ENCODE measurements around the gene SLC35F3.

SLC35F3 gene

DNA sequence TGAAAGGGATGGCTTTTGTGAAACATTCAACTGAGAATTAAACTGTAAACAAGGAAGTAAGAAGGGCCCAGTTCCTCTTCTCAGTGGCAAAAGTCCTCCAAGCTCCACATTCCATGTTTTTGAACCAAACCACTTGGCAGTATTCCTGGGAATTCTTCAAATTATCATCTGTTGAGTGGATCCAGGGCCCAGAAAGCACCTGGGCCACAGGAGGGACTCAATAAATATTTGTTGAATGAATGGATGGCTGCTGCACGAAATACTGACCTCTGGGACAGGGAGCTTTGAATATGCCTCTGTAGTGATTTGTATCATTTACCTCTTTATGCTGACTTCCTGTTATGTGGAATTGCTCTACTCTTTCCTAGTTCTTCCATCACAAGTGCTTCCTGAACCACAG lies 4.7 kb downstream of the SLC35F3 start:
- H3K9me3 ChIP-seq (ENCODE audit: control insufficient read depth in 2 of 2, low read length in 2 of 2), result no peaks in the 10 kb centered on the region
- H3K9ac ChIP-seq (ENCODE audit: low read depth in 1 of 2, low read length in 2 of 2), result no peak overlapping the region
- H3K4me3 ChIP-seq (ENCODE audit: low read length in 2 of 2), result no peak overlapping the region
- H3K27ac ChIP-seq (ENCODE audit: low read depth in 2 of 2, low read length in 2 of 2), result no peak overlapping the region
- H3K27me3 ChIP-seq (ENCODE audit: control insufficient read depth in 2 of 2, insufficient read depth in 2 of 2, low read length in 2 of 2), result peaks cover 4 to 7% of the 10 kb centered on the region in 2 donors
- no peaks in the 10 kb centered on the region for H3K4me1 ChIP-seq (ENCODE audit: control insufficient read depth in 2 of 2, insufficient read depth in 2 of 2, low read length in 2 of 2)
- H3K36me3 ChIP-seq (ENCODE audit: control insufficient read depth in 2 of 2, insufficient read depth in 2 of 2, low read length in 2 of 2), result no peaks in the 10 kb centered on the region

DNA sequence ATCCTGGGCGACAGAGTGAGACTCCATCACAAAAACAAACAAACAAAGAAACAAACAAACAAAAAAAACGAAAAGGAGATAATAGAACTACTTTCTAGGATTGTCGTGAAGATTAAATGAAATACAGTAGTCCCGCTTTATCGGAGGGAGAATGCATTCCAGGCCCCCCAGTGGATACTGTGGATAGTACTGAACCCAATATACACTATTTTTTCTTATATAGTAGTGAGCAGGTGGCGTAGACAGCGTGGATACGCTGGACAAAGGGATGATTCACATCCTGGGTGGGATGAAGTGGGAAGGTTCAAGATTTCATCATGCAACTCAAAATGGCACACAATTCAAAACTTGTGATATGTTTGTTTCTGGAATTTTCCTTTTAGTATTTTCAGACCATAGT lies 8.0 kb downstream of the SLC35F3 start:
- Histone ChIP-seq H3K27me3 (ENCODE audit: control insufficient read depth in 2 of 2, insufficient read depth in 2 of 2, low read length in 2 of 2) (no peaks in the 10 kb centered on the region), H3K4me3 (ENCODE audit: low read length in 2 of 2) (no peak overlapping the region), H3K9ac (ENCODE audit: low read depth in 1 of 2, low read length in 2 of 2) (no peak overlapping the region), H3K27ac (ENCODE audit: low read depth in 2 of 2, low read length in 2 of 2) (no peak overlapping the region), H3K36me3 (ENCODE audit: control insufficient read depth in 2 of 2, insufficient read depth in 2 of 2, low read length in 2 of 2) (no peaks in the 10 kb centered on the region), H3K4me1 (ENCODE audit: control insufficient read depth in 2 of 2, insufficient read depth in 2 of 2, low read length in 2 of 2) (no peaks in the 10 kb centered on the region), H3K9me3 (ENCODE audit: control insufficient read depth in 2 of 2, low read length in 2 of 2) (no peaks in the 10 kb centered on the region)

DNA sequence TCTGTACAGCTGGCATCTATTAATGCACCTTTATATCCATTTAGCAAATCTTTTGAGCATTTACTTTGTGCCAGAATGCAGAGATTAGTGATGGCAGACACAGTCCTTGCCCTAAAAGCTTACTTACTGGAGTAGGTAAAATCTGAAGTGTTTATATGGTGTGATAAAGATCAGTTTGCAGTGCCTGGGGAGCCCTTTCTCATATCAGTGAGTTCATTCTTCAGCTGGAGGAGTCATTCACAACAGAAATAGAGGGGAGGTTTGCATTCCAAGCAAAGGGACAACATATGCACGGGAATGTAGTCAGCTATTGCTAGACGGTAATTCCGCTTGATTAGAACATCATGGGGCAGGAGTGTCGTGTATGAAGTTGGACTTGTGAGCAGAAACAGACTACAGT lies 8.4 kb downstream of the SLC35F3 start:
- H3K27me3 ChIP-seq (ENCODE audit: control insufficient read depth in 2 of 2, insufficient read depth in 2 of 2, low read length in 2 of 2), result no peaks in the 10 kb centered on the region
- no peak overlapping the region for H3K4me3 ChIP-seq (ENCODE audit: low read length in 2 of 2)
- H3K27ac ChIP-seq (ENCODE audit: low read depth in 2 of 2, low read length in 2 of 2), result no peak overlapping the region
- no peaks in the 10 kb centered on the region for H3K36me3 ChIP-seq (ENCODE audit: control insufficient read depth in 2 of 2, insufficient read depth in 2 of 2, low read length in 2 of 2)
- no peaks in the 10 kb centered on the region for H3K9me3 ChIP-seq (ENCODE audit: control insufficient read depth in 2 of 2, low read length in 2 of 2)
- H3K9ac ChIP-seq (ENCODE audit: low read depth in 1 of 2, low read length in 2 of 2), result no peak overlapping the region
- no peaks in the 10 kb centered on the region for H3K4me1 ChIP-seq (ENCODE audit: control insufficient read depth in 2 of 2, insufficient read depth in 2 of 2, low read length in 2 of 2)

DNA sequence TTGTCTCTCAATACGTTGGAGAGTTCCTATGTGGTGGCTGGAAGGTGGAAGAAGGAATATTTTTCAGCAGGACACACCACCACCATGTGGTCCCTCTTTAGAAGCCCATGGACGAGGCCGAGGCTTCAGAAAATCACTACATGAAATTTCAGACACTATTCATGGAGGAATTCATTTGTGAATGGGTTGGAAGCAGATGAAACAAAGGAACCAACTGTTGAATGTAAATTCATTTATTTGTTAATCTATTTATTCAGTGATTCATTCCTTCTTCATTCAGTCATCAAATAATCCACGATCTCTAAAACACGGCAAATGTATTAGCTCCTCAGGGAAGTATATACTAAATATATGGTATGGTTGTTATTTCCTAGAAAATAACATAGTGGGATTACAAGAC lies 12.2 kb downstream of the SLC35F3 start:
- Histone ChIP-seq H3K4me3 (ENCODE audit: low read length in 2 of 2) (no peak overlapping the region), H3K9ac (ENCODE audit: low read depth in 1 of 2, low read length in 2 of 2) (no peak overlapping the region), H3K27ac (ENCODE audit: low read depth in 2 of 2, low read length in 2 of 2) (no peak overlapping the region), H3K27me3 (ENCODE audit: control insufficient read depth in 2 of 2, insufficient read depth in 2 of 2, low read length in 2 of 2) (no peaks in the 10 kb centered on the region), H3K36me3 (ENCODE audit: control insufficient read depth in 2 of 2, insufficient read depth in 2 of 2, low read length in 2 of 2) (no peaks in the 10 kb centered on the region), H3K4me1 (ENCODE audit: control insufficient read depth in 2 of 2, insufficient read depth in 2 of 2, low read length in 2 of 2) (no peaks in the 10 kb centered on the region), H3K9me3 (ENCODE audit: control insufficient read depth in 2 of 2, low read length in 2 of 2) (no peaks in the 10 kb centered on the region)

DNA sequence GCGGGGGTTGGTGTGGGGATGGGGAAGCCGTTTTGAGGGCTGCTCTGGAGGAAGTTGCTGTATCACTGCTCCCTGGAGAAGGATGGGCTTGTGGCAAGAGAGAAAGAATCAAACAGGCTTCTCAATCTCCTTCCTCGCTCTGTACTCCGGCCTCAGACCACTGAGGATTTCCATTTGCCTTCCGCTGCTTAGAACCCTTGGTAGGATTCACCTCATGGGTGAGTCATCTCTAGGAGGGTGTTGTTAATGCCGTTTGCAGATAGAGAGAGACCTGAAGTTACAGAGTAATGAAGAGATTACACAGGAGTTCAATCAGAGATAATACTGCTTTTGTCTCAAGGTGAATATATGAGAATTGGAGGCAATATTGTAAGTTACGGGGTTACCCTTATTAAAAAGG lies 15.3 kb downstream of the SLC35F3 start:
- H3K9ac ChIP-seq (ENCODE audit: low read depth in 1 of 2, low read length in 2 of 2), result no peak overlapping the region

DNA sequence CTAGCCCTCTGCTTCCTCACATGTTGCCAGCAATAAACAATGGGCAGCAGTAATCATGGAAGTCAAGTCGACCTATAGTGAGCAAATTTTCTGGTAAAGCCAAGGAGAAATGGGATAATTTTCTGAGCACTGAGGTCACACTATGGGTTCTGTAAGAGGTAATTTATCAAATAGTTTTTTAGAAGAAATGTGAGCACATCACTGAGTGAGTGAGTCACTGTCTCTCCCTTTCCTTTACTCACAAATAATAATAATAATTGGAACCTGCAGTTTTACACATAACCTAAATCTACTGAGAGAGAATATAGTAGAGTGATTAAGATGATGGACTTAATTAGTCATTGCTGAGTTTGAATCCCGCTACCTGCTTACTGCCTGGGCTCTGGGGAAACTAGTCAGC lies 23.6 kb downstream of the SLC35F3 start:
- H3K4me3 ChIP-seq (ENCODE audit: low read length in 2 of 2), result no peak overlapping the region
- no peak overlapping the region for H3K9ac ChIP-seq (ENCODE audit: low read depth in 1 of 2, low read length in 2 of 2)
- no peaks in the 10 kb centered on the region for H3K9me3 ChIP-seq (ENCODE audit: control insufficient read depth in 2 of 2, low read length in 2 of 2)
- H3K4me1 ChIP-seq (ENCODE audit: control insufficient read depth in 2 of 2, insufficient read depth in 2 of 2, low read length in 2 of 2), result no peaks in the 10 kb centered on the region
- no peaks in the 10 kb centered on the region for H3K27me3 ChIP-seq (ENCODE audit: control insufficient read depth in 2 of 2, insufficient read depth in 2 of 2, low read length in 2 of 2)
- no peaks in the 10 kb centered on the region for H3K36me3 ChIP-seq (ENCODE audit: control insufficient read depth in 2 of 2, insufficient read depth in 2 of 2, low read length in 2 of 2)
- H3K27ac ChIP-seq (ENCODE audit: low read depth in 2 of 2, low read length in 2 of 2), result no peak overlapping the region

More for the DNA sequence above, 15.3 kb downstream of the SLC35F3 start:
- no peak overlapping the region for H3K27ac ChIP-seq (ENCODE audit: low read depth in 2 of 2, low read length in 2 of 2)
- no peak overlapping the region for H3K4me3 ChIP-seq (ENCODE audit: low read length in 2 of 2)
- H3K9me3 ChIP-seq (ENCODE audit: control insufficient read depth in 2 of 2, low read length in 2 of 2), result no peaks in the 10 kb centered on the region
- no peaks in the 10 kb centered on the region for H3K36me3 ChIP-seq (ENCODE audit: control insufficient read depth in 2 of 2, insufficient read depth in 2 of 2, low read length in 2 of 2)
- H3K4me1 ChIP-seq (ENCODE audit: control insufficient read depth in 2 of 2, insufficient read depth in 2 of 2, low read length in 2 of 2), result no peaks in the 10 kb centered on the region
- H3K27me3 ChIP-seq (ENCODE audit: control insufficient read depth in 2 of 2, insufficient read depth in 2 of 2, low read length in 2 of 2), result no peaks in the 10 kb centered on the region

DNA sequence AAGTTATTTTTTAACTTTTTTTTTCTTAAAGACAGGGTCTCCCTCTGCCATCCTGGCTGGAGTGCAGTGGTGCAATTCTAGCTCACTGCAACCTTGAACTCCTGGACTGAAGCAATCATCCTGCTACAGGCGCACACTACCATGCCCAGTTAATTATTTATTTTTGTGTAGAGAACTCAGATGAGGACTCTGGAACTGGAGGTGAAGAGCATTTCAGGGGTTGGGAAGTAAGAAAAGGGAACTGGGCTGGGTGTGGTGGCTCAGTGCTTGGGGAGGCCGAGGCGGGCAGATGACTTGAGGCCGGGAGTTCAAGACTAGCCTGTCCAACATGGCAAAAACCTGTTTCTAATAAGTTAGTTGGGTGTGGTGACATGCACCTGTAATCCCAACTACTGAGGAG lies 28.9 kb downstream of the SLC35F3 start:
- Histone ChIP-seq H3K9ac (ENCODE audit: low read depth in 1 of 2, low read length in 2 of 2) (no peak overlapping the region), H3K9me3 (ENCODE audit: control insufficient read depth in 2 of 2, low read length in 2 of 2) (no peaks in the 10 kb centered on the region), H3K4me3 (ENCODE audit: low read length in 2 of 2) (no peak overlapping the region), H3K27ac (ENCODE audit: low read depth in 2 of 2, low read length in 2 of 2) (no peak overlapping the region), H3K36me3 (ENCODE audit: control insufficient read depth in 2 of 2, insufficient read depth in 2 of 2, low read length in 2 of 2) (no peaks in the 10 kb centered on the region), H3K27me3 (ENCODE audit: control insufficient read depth in 2 of 2, insufficient read depth in 2 of 2, low read length in 2 of 2) (no peaks in the 10 kb centered on the region), H3K4me1 (ENCODE audit: control insufficient read depth in 2 of 2, insufficient read depth in 2 of 2, low read length in 2 of 2) (no peaks in the 10 kb centered on the region)

DNA sequence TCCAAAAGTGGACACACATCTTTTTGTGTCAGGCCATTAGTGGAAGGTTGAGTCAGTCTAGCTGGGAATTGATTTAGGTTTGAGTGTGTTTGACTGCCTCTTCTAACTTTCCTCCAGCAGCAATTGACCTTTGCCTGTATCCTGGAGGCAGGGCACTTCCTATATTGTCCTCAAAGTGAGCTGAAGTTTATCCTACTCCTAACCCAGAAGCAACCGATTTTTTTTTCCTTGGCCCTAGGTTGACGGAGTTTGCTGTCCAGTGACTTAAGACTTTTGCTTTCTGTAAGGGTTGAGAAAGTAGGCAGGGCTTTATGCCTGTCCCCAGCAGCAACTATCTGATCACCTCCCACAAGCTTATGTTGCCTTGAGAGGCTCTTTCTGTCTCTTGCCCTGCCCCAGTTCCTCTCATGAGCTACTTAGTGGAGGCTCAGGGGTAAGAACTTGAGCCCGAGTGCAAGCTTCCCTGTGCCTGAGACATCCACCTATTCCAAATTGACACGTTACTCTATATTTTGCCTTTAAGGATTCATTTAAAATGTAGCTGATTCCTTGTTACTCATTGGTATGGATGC lies 30.9 kb downstream of the SLC35F3 start:
- Histone ChIP-seq H3K4me3 (ENCODE audit: low read length in 2 of 2) (no peak overlapping the region), H3K27me3 (ENCODE audit: control insufficient read depth in 2 of 2, insufficient read depth in 2 of 2, low read length in 2 of 2) (no peaks in the 10 kb centered on the region), H3K27ac (ENCODE audit: low read depth in 2 of 2, low read length in 2 of 2) (no peak overlapping the region), H3K4me1 (ENCODE audit: control insufficient read depth in 2 of 2, insufficient read depth in 2 of 2, low read length in 2 of 2) (no peaks in the 10 kb centered on the region), H3K36me3 (ENCODE audit: control insufficient read depth in 2 of 2, insufficient read depth in 2 of 2, low read length in 2 of 2) (no peaks in the 10 kb centered on the region), H3K9me3 (ENCODE audit: control insufficient read depth in 2 of 2, low read length in 2 of 2) (no peaks in the 10 kb centered on the region), H3K9ac (ENCODE audit: low read depth in 1 of 2, low read length in 2 of 2) (no peak overlapping the region)

DNA sequence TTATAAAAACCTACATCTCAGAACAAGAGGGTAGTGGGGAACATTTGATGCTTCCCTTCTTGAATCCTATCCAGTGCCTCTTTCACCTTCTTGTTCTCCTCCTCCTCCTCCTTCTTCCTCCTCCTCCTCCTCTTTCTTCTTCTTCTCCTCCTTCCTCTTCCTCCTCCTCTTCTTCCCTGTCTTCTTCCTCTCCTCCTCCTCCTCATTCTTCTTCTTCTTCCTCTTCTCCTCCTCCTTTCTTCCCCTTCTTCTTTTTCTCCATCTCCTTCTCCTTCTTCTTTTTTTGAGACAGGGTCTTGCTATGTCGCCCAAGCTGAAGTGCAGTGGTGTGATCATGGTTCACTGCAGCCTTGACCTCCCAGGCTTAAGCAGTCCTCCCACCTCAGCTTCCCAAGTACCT lies 31.9 kb downstream of the SLC35F3 start:
- Histone ChIP-seq H3K36me3 (ENCODE audit: control insufficient read depth in 2 of 2, insufficient read depth in 2 of 2, low read length in 2 of 2) (no peaks in the 10 kb centered on the region), H3K27me3 (ENCODE audit: control insufficient read depth in 2 of 2, insufficient read depth in 2 of 2, low read length in 2 of 2) (no peaks in the 10 kb centered on the region), H3K9me3 (ENCODE audit: control insufficient read depth in 2 of 2, low read length in 2 of 2) (no peaks in the 10 kb centered on the region), H3K27ac (ENCODE audit: low read depth in 2 of 2, low read length in 2 of 2) (no peak overlapping the region), H3K4me1 (ENCODE audit: control insufficient read depth in 2 of 2, insufficient read depth in 2 of 2, low read length in 2 of 2) (no peaks in the 10 kb centered on the region), H3K4me3 (ENCODE audit: low read length in 2 of 2) (no peak overlapping the region), H3K9ac (ENCODE audit: low read depth in 1 of 2, low read length in 2 of 2) (no peak overlapping the region)

DNA sequence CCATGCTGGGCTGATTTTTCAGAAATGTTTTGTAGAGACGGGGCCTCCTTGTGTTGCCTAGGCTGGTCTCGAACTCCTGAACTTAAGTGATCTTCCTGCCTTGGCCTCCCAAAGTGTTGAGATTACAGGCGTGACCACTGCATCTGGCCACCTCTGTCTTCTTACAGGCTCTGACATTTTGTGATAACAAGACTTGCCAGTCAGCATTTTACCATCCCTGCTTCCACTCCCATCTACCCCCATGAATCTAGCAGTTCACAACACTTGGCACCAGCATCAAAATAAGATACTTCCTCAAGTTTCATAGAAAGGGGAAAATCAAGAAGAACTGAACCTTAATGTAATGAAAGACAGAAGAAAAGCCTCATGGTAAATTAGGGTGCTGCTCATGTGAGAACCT lies 32.4 kb downstream of the SLC35F3 start:
- Histone ChIP-seq H3K9me3 (ENCODE audit: control insufficient read depth in 2 of 2, low read length in 2 of 2) (no peaks in the 10 kb centered on the region), H3K36me3 (ENCODE audit: control insufficient read depth in 2 of 2, insufficient read depth in 2 of 2, low read length in 2 of 2) (no peaks in the 10 kb centered on the region), H3K4me3 (ENCODE audit: low read length in 2 of 2) (no peak overlapping the region), H3K9ac (ENCODE audit: low read depth in 1 of 2, low read length in 2 of 2) (no peak overlapping the region), H3K27me3 (ENCODE audit: control insufficient read depth in 2 of 2, insufficient read depth in 2 of 2, low read length in 2 of 2) (no peaks in the 10 kb centered on the region), H3K27ac (ENCODE audit: low read depth in 2 of 2, low read length in 2 of 2) (no peak overlapping the region), H3K4me1 (ENCODE audit: control insufficient read depth in 2 of 2, insufficient read depth in 2 of 2, low read length in 2 of 2) (no peaks in the 10 kb centered on the region)

DNA sequence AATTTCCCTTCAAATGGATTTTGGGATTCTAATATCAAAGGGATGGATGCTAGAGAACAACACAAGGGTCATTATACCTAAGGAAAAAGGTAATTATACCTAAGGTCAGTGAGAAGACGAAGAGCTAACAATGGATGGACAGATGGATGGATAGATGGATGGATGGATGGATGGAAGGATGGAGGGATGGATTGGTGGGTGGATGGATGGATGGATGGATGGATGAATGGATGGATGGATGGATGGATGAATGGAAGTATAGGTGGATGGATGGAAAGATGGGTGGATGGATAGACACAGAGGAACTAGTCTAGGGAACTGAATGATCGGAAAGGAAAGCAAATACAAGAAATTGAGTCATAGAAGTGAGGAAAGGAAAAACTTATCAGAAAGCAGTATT lies 34.0 kb downstream of the SLC35F3 start:
- H3K9ac ChIP-seq (ENCODE audit: low read depth in 1 of 2, low read length in 2 of 2), result no peak overlapping the region
- H3K4me3 ChIP-seq (ENCODE audit: low read length in 2 of 2), result no peak overlapping the region
- no peaks in the 10 kb centered on the region for H3K9me3 ChIP-seq (ENCODE audit: control insufficient read depth in 2 of 2, low read length in 2 of 2)
- no peaks in the 10 kb centered on the region for H3K36me3 ChIP-seq (ENCODE audit: control insufficient read depth in 2 of 2, insufficient read depth in 2 of 2, low read length in 2 of 2)
- no peaks in the 10 kb centered on the region for H3K27me3 ChIP-seq (ENCODE audit: control insufficient read depth in 2 of 2, insufficient read depth in 2 of 2, low read length in 2 of 2)
- H3K27ac ChIP-seq (ENCODE audit: low read depth in 2 of 2, low read length in 2 of 2), result no peak overlapping the region
- H3K4me1 ChIP-seq (ENCODE audit: control insufficient read depth in 2 of 2, insufficient read depth in 2 of 2, low read length in 2 of 2), result no peaks in the 10 kb centered on the region
